Renal cortex interstitium (tissue), 11 donors: ENCODE measurements around the gene SCGB1A1. TPM values are rescaled to one million over a fixed set of nuclear protein-coding genes. Genes with fewer than 3 reads are reported as not detected.

ENCODE experiments used
- DNase-seq, 11 donors: peaks; one replicate each; pipeline ENCODE4 v3.0.0-alpha.2; 2013; ENCODE audit warnings: low read depth in 9 of 11, low spot score in 4 of 11; ENCODE audit errors: extremely low read depth in 1 of 11
- polyA plus RNA-seq, 3 donors: library from polyadenylated mRNA; unstranded; fragments of 120-200 nt; gene quantifications; one replicate each; pipeline ENCODE4 v1.2.1, GENCODE V29; 2013; ENCODE audit not compliant: insufficient read length in 3 of 3

The SCGB1A1 gene
- polyA plus RNA-seq, 3 donors: not detected

GRCh38 chr11:62413060-62413696 is 5.7 kb upstream of the SCGB1A1 start:
- no peak for DNase-seq

GRCh38 chr11:62416596-62416995 is 2.2 kb upstream of the SCGB1A1 start:
- DNase-seq: peak in 1 of 11 donors; percentile 48

- no peak for DNase-seq
Measured at GRCh38 chr11:62418136-62418535, 697 bp upstream of the SCGB1A1 start.

- DNase-seq: no peak
Measured at GRCh38 chr11:62419314-62419929, 589 bp downstream of the SCGB1A1 start.

- no peak for DNase-seq
Measured at GRCh38 chr11:62419943-62420342, 1.1 kb downstream of the SCGB1A1 start.

GRCh38 chr11:62420882-62421281 is 2.0 kb downstream of the SCGB1A1 start:
- DNase-seq: no peak

- DNase-seq: no peak
Measured at GRCh38 chr11:62421996-62422395, 3.2 kb downstream of the SCGB1A1 start.

- no peak for DNase-seq
Measured at GRCh38 chr11:62423012-62423411, 4.2 kb downstream of the SCGB1A1 start.

- no peak for DNase-seq
Measured at GRCh38 chr11:62427630-62428233, 8.9 kb downstream of the SCGB1A1 start.

- no peak for DNase-seq
Measured at GRCh38 chr11:62428871-62429560, 10.2 kb downstream of the SCGB1A1 start.

- no peak for DNase-seq
Measured at GRCh38 chr11:62430425-62430824, 11.6 kb downstream of the SCGB1A1 start.

GRCh38 chr11:62431171-62431901 is 12.5 kb downstream of the SCGB1A1 start:
- DNase-seq: no peak

- DNase-seq: no peak
Measured at GRCh38 chr11:62432695-62433094, 13.9 kb downstream of the SCGB1A1 start.

GRCh38 chr11:62433141-62433903 is 14.5 kb downstream of the SCGB1A1 start:
- no peak for DNase-seq

GRCh38 chr11:62433904-62434276 is 15.1 kb downstream of the SCGB1A1 start:
- DNase-seq: no peak

GRCh38 chr11:62435846-62436660 is 17.2 kb downstream of the SCGB1A1 start:
- no peak for DNase-seq

- DNase-seq: no peak
Measured at GRCh38 chr11:62437616-62438015, 18.8 kb downstream of the SCGB1A1 start.

- no peak for DNase-seq
Measured at GRCh38 chr11:62438641-62439040, 19.8 kb downstream of the SCGB1A1 start.
